Endothelial cell of umbilical vein (primary cell): ENCODE results near the gene TARS1.

Experiments
- EZH2 ChIP-seq: IDR thresholded peaks from 2 replicates; pipeline ENCODE4 v1.6.1; 2012; ENCODE audit warnings: borderline replicate concordance, low read depth, mild to moderate bottlenecking, moderate library complexity, low read length, inconsistent platforms; ENCODE audit not compliant: severe bottlenecking
- POLR2A ChIP-seq: IDR thresholded peaks from 2 replicates; pipeline ENCODE4 v1.6.1; 2012; ENCODE audit warnings: low read depth, mild to moderate bottlenecking, control low read depth, low read length
- TF ChIP-seq, protein P1 (sequence below), 2 donors: IDR thresholded peaks; 1 replicate in 1 of 2; 2 replicates in 1 of 2; pipeline ENCODE4 v1.5.1; 2011; ENCODE audit warnings: low read length in 2 of 2, mild to moderate bottlenecking in 2 of 2, moderate library complexity in 2 of 2, control low read depth in 1 of 2, inconsistent platforms in 1 of 2, low read depth in 1 of 2; ENCODE audit not compliant: insufficient read depth in 1 of 2; ENCODE audit errors: extremely low read depth in 1 of 2

DNA sequence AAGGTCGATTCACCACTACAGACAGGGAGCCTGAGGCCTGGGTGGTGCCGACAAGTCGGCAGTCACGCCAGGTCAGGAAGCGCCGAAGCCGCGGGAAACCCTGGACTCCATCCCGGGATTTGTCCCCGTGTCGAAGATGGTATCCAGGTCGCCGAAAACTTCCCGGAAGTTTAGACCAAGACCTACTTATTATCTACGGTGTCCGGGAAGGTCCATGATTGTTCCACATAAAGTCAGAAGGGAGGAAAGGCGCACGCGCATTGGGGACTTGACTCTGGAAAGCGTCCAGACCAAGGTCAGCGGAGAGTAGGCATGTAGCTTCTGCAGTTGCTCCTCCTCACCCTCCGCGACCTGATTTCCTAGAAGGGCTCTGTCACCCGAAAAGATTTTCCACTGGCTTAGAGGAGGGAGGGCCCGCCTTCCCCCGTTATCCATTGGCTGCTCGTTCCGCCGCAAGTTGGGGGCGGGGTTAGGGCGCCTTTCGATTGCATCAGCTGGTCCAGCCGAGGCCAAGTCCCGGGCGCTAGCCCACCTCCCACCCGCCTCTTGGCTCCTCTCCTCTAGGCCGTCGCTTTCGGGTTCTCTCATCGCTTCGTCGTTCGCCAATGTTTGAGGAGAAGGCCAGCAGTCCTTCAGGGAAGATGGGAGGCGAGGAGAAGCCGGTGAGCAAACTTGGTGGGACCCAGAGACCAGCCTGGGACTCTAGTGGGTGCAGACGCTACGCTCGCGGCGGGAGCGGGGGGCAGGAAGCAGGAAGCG, at the start of gene TARS1:
- peak; percentile 92 for TF ChIP-seq POLR2A
- no peak for TF ChIP-seq EZH2
- TF ChIP-seq, protein P1, sequence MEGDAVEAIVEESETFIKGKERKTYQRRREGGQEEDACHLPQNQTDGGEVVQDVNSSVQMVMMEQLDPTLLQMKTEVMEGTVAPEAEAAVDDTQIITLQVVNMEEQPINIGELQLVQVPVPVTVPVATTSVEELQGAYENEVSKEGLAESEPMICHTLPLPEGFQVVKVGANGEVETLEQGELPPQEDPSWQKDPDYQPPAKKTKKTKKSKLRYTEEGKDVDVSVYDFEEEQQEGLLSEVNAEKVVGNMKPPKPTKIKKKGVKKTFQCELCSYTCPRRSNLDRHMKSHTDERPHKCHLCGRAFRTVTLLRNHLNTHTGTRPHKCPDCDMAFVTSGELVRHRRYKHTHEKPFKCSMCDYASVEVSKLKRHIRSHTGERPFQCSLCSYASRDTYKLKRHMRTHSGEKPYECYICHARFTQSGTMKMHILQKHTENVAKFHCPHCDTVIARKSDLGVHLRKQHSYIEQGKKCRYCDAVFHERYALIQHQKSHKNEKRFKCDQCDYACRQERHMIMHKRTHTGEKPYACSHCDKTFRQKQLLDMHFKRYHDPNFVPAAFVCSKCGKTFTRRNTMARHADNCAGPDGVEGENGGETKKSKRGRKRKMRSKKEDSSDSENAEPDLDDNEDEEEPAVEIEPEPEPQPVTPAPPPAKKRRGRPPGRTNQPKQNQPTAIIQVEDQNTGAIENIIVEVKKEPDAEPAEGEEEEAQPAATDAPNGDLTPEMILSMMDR (IDR thresholded peaks at IDR 0.05; ENCODE audit: extremely low read depth in 1 of 2, insufficient read depth in 1 of 2, low read depth in 1 of 2, low read length in 2 of 2), result no peak
